Stomach (tissue), 4 donors: ENCODE results near the gene BNIP3.

Source experiments
- CTCF ChIP-seq, 7 experiments: fragments of 450-650 bp in 4 of 7; fragments of 200-600 bp in 3 of 7; sonication (generic) in 3 of 7; IDR thresholded peaks; one replicate each; pipeline ENCODE4 v1.5.1; 2016 to 2019; ENCODE audit warnings: antibody characterized with exemption in 7 of 7, control low read depth in 2 of 7, mild to moderate bottlenecking in 1 of 7
- EP300 ChIP-seq: sonication (generic); formaldehyde crosslinking; IDR thresholded peaks from one replicate; pipeline ENCODE4 v1.6.1; 2017; ENCODE audit warnings: antibody characterized with exemption
- POLR2A ChIP-seq, 4 donors: fragments of 450-650 bp; IDR thresholded peaks; one replicate each; pipeline ENCODE4 v1.6.1; 2016; ENCODE audit warnings: antibody characterized with exemption in 4 of 4, control low read depth in 2 of 4, mild to moderate bottlenecking in 1 of 4, moderate library complexity in 1 of 4
- POLR2AphosphoS5 ChIP-seq, 3 donors: sonication (generic); formaldehyde crosslinking; IDR thresholded peaks; one replicate each; pipeline ENCODE4 v1.6.1; 2016; ENCODE audit warnings: antibody characterized with exemption in 3 of 3

GRCh38 chr10:131936294-131936693 is 45.4 kb downstream of the BNIP3 start:
- TF ChIP-seq CTCF (IDR thresholded peaks at IDR 0.05) = no peak
- TF ChIP-seq EP300 = no peak
- TF ChIP-seq POLR2A (IDR thresholded peaks at IDR 0.05) = no peak
- TF ChIP-seq POLR2AphosphoS5 (IDR thresholded peaks at IDR 0.05) = no peak
